H1 (cell line): ENCODE measurements around the gene TLX1. TPM values are rescaled to one million over a fixed set of nuclear protein-coding genes. Genes with fewer than 3 reads are reported as not detected.

ENCODE experiments used
- FOSL1 ChIP-seq: IDR thresholded peaks from 2 replicates; pipeline ENCODE4 v1.6.1; 2011; ENCODE audit warnings: mild to moderate bottlenecking, low read depth, low read length, moderate library complexity; ENCODE audit not compliant: insufficient read depth
- KDM4A ChIP-seq: IDR thresholded peaks from one replicate; pipeline ENCODE4 v1.7.1; 2012; ENCODE audit warnings: low read depth, mild to moderate bottlenecking, moderate library complexity, low read length, inconsistent platforms; ENCODE audit not compliant: severe bottlenecking
- MAFK ChIP-seq: IDR thresholded peaks from 2 replicates; pipeline ENCODE4 v1.6.1; 2012; ENCODE audit warnings: low read depth, mild to moderate bottlenecking, improper control_type of control experiment, low read length
- YY1 ChIP-seq: IDR thresholded peaks from 2 replicates; pipeline ENCODE4 v1.6.1; 2011; ENCODE audit warnings: low read depth, mild to moderate bottlenecking, low read length
- ZNF274 ChIP-seq: IDR thresholded peaks from 2 replicates; pipeline ENCODE4 v1.7.0; 2012; ENCODE audit warnings: low read length, borderline replicate concordance; ENCODE audit errors: extremely low read depth
- polyA plus RNA-seq, 7 experiments: library from polyadenylated mRNA; depleted of rRNA in 3 of 7; stranded (reverse) in 5 of 7; unstranded in 2 of 7; fragments of >200 nt in 5 of 7; fragments of 200-250 nt in 2 of 7; gene quantifications; 1 replicate in 5 of 7; 2 replicates in 1 of 7; 4 replicates in 1 of 7; pipeline versions ENCODE4 v1.2.1 to v1.2.3, GENCODE V29; 2011 to 2013; ENCODE audit warnings: missing spikeins in 2 of 7, mixed read lengths in 2 of 7
- total RNA-seq: library from RNA; stranded (reverse); fragmentation: NEBNext Ultra II Directional; extraction: Animal tissue kit (Norgen Biotek cat#: 25700); gene quantifications from 2 replicates; pipeline ENCODE4 v1.2.1, GENCODE V29; 2021
- TF ChIP-seq, protein P1 (sequence below): IDR thresholded peaks from 2 replicates; pipeline ENCODE4 v1.6.1; 2012; ENCODE audit warnings: inconsistent platforms
- TF ChIP-seq, protein P2 (sequence below): IDR thresholded peaks from 2 replicates; pipeline ENCODE4 v1.6.1; 2011; ENCODE audit warnings: low read length, improper control_type of control experiment

TLX1 gene
- total and polyA plus RNA-seq, 2 of the 8 experiments (the other 6 are each of a cell fraction or from before 2014, with no cell fraction given) = not detected

DNA sequence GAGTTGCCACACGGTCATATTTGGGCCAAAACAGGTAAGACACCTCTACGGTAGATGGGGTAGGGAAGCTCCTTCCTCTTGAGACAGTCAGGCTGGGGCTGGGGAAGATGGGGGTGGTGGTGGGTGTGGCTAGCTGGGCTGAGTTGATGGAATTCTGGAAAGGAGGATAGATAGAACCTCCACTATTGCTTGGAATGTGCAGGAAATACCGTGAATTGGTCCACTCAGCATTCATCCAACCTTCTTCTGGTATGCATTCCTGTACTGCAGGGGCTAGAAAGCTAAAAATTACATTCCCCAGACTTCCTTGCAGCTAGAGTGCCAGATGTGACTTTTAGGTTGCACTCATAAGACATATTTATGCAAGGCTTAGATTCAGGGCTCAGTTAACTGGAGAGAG, 24.8 kb downstream of the TLX1 start (continued):
- TF ChIP-seq FOSL1 = no peak
- no peak for TF ChIP-seq ZNF274
- TF ChIP-seq, protein P1, sequence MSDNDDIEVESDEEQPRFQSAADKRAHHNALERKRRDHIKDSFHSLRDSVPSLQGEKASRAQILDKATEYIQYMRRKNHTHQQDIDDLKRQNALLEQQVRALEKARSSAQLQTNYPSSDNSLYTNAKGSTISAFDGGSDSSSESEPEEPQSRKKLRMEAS = no peak
- TF ChIP-seq YY1 = no peak
- TF ChIP-seq, protein P2, sequence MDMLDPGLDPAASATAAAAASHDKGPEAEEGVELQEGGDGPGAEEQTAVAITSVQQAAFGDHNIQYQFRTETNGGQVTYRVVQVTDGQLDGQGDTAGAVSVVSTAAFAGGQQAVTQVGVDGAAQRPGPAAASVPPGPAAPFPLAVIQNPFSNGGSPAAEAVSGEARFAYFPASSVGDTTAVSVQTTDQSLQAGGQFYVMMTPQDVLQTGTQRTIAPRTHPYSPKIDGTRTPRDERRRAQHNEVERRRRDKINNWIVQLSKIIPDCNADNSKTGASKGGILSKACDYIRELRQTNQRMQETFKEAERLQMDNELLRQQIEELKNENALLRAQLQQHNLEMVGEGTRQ = no peak
- no peak for TF ChIP-seq MAFK
- no peak for TF ChIP-seq KDM4A
